GM21786 (cell line): Measurements from ENCODE around the gene PCDHA12.
"Not testable (repeated sequence)": the region's sequence is repeated elsewhere in the genome, so short reads cannot be mapped to it uniquely, and the experiment has no call there.

ENCODE experiments used
- ATAC-seq: cut with Tn5 transposase; IDR thresholded peaks from one replicate; pipeline ENCODE4 v1.9.1; 2021; ENCODE audit not compliant: unreplicated experiment

PCDHA12 gene

DNA sequence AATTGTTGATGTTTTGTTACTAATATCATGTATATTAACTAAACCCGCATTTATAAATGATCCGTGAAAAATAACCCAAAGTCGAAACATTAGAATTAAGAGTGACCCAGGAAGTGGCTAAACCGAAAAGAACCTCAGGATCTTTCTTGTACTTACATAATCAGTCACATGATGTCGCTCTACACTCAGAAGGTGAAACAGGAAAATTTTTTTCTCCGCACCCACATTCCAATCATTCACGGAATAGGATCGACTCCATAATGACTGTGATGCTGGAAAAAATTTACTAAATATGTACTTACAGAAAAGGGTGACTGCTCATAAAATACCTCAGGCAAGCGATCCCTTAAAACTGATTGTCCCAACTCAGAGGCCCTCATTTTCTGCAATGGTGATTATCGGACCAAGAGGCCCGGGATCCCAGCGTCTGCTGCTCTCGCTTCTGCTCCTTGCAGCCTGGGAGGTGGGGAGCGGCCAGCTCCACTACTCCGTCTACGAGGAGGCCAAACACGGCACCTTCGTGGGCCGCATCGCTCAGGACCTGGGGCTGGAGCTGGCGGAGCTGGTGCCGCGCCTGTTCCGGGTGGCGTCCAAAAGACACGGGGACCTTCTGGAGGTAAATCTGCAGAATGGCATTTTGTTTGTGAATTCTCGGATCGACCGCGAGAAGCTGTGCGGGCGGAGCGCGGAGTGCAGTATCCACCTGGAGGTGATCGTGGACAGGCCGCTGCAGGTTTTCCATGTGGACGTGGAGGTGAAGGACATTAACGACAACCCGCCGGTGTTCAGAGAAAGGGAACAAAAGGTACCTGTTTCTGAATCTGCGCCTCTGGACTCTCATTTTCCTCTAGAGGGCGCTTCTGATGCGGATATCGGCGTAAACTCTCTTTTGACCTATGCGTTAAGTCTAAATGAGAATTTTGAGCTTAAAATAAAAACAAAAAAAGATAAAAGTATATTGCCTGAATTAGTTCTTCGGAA lies at the start of gene PCDHA12:
PCDHA12 (plus strand) TSS at position 224 of the 981 bp plus-strand sequence; CDS start at position 389, 165 bp downstream.
- ATAC-seq = no peak

GRCh38 chr5:140827704-140828361 lies 47.3 kb upstream of the PCDHA12 start, which contains the start of gene PCDHA6:
Gene PCDHA6 (plus strand): TSS chr5:140827960. CDS start chr5:140828092, 132 bp downstream.
- ATAC-seq = no peak

GRCh38 chr5:140828362-140828737 lies 46.8 kb upstream of the PCDHA12 start:
- no peak for ATAC-seq

DNA sequence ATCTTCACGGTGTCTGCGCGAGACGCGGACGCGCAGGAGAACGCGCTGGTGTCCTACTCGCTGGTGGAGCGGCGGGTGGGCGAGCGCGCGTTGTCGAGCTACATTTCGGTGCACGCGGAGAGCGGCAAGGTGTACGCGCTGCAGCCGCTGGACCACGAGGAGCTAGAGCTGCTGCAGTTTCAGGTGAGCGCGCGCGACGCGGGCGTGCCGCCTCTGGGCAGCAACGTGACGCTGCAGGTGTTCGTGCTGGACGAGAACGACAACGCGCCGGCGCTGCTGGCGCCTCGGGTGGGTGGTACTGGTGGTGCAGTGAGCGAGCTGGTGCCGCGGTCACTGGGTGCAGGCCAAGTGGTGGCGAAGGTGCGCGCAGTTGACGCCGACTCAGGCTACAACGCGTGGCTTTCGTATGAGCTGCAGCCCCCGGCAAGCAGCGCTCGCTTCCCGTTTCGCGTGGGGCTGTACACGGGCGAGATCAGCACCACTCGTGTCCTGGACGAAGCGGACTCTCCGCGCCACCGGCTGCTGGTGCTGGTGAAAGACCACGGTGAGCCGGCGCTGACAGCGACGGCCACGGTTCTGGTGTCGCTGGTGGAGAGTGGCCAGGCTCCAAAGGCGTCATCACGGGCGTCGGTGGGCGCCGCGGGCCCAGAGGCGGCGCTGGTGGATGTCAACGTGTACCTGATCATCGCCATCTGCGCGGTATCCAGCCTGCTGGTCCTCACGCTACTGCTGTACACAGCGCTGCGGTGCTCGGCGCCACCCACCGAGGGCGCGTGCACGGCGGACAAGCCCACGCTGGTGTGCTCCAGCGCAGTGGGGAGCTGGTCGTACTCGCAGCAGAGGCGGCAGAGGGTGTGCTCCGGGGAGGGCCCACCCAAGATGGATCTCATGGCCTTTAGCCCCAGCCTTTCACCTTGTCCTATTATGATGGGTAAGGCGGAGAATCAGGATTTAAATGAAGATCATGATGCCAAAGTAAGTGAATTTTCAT lies 45.3 kb upstream of the PCDHA12 start:
- ATAC-seq = not testable (repeated sequence)

GRCh38 chr5:140833993-140834392 lies 41.1 kb upstream of the PCDHA12 start, which contains the start of gene PCDHA7:
Gene PCDHA7 (plus strand): TSS chr5:140834269. CDS start chr5:140834384, 115 bp downstream.
- ATAC-seq = no peak

DNA sequence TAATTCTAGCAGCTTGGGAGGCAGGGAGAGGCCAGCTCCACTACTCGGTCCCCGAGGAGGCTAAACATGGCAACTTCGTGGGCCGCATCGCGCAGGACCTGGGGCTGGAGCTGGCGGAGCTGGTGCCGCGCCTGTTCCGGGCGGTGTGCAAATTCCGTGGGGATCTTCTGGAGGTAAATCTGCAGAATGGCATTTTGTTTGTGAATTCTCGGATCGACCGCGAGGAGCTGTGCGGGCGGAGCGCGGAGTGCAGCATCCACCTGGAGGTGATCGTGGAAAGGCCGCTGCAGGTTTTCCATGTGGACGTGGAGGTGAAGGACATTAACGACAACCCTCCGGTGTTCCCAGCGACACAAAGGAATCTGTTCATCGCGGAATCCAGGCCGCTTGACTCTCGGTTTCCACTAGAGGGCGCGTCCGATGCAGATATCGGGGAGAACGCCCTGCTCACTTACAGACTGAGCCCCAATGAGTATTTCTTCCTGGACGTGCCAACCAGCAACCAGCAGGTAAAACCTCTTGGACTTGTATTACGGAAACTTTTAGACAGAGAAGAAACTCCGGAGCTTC lies 40.6 kb upstream of the PCDHA12 start:
- not testable (repeated sequence) for ATAC-seq

DNA sequence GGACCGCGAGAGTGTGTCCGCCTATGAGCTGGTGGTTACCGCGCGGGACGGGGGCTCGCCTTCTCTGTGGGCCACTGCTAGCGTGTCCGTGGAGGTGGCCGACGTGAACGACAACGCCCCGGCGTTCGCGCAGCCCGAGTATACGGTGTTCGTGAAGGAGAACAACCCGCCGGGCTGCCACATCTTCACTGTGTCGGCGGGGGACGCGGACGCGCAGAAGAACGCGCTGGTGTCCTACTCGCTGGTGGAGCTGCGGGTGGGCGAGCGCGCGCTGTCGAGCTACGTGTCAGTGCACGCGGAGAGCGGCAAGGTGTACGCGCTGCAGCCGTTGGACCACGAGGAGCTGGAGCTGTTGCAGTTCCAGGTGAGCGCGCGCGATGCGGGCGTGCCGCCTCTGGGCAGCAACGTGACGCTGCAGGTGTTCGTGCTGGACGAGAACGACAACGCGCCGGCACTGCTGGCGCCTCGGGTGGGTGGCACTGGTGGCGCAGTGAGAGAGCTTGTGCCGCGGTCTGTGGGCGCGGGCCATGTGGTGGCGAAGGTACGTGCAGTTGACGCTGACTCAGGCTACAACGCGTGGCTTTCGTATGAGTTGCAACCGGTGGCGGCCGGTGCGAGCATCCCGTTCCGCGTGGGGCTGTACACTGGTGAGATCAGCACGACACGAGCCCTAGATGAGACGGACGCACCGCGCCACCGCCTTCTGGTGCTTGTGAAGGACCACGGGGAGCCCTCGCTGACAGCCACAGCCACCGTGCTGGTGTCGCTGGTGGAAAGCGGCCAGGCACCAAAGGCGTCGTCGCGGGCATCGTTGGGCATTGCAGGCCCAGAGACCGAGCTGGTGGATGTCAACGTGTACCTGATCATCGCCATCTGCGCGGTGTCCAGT lies 39.2 kb upstream of the PCDHA12 start:
- no peak for ATAC-seq

DNA sequence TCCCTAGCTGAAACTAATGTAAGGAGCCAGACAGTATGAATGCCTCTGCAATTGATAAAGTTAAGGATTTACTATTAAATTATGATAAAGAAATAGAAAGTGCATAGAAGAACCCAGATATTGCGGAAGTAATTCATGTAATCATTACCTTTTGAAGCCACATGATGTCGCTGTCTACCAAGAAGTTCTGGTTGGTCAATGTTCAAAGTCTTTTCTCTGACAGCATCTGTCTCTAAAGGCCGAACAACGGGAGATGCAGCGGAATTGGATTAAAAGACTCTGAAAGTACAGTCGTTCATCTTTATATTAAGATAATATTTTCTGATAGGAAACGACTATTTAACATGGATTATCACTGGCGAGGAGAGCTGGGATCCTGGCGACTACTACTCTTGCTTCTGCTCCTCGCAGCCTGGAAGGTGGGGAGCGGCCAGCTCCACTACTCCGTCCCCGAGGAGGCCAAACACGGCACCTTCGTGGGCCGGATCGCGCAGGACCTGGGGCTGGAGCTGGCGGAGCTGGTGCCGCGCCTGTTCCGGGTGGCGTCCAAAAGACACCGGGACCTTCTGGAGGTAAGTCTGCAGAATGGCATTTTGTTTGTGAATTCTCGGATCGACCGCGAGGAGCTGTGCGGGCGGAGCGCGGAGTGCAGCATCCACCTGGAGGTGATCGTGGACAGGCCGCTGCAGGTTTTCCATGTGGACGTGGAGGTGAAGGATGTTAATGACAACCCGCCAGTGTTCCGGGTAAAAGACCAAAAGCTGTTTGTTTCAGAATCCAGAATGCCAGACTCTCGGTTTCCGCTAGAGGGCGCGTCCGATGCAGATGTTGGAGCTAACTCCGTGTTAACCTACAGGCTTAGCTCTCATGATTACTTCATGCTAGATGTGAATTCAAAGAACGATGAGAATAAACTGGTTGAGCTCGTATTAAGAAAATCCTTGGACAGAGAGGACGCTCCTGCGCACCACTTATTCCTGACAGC lies 33.8 kb upstream of the PCDHA12 start, which contains the start of gene PCDHA8:
PCDHA8 (plus strand) TSS at position 210 of the 985 bp plus-strand sequence; CDS start at position 345, 135 bp downstream.
- no peak for ATAC-seq

- ATAC-seq = no peak
Observed at GRCh38 chr5:140842798-140843733, 32.0 kb upstream of the PCDHA12 start.

- not testable (repeated sequence) for ATAC-seq
Observed at GRCh38 chr5:140848139-140849102, 26.7 kb upstream of the PCDHA12 start, which contains the start of gene PCDHA9. Gene PCDHA9 (plus strand): TSS chr5:140848382. CDS start chr5:140848496, 114 bp downstream.

- not testable (repeated sequence) for ATAC-seq
Observed at GRCh38 chr5:140849831-140850634, 25.1 kb upstream of the PCDHA12 start.

GRCh38 chr5:140855772-140856674 lies 19.1 kb upstream of the PCDHA12 start, which contains the start of gene PCDHA10:
Gene PCDHA10 (plus strand): TSS chr5:140855897. CDS start chr5:140856049, 152 bp downstream.
- no peak for ATAC-seq

- ATAC-seq = no peak
Observed at GRCh38 chr5:140857177-140857986, 17.7 kb upstream of the PCDHA12 start.
